Upper lobe of left lung (tissue), 4 donors: Measurements from ENCODE around the gene FBXW5.

Source experiments
- CTCF ChIP-seq, 6 experiments: fragments of 450-650 bp in 4 of 6; fragments of 200-600 bp in 2 of 6; sonication (generic) in 2 of 6; IDR thresholded peaks; one replicate each; pipeline ENCODE4 v1.5.1; 2016 to 2019; ENCODE audit warnings: antibody characterized with exemption in 6 of 6
- POLR2A ChIP-seq, 4 donors: fragments of 450-650 bp; IDR thresholded peaks; one replicate each; pipeline ENCODE4 v1.5.1; 2016 to 2017; ENCODE audit warnings: antibody characterized with exemption in 4 of 4, mild to moderate bottlenecking in 2 of 4

GRCh38 chr9:136937186-136938001, 7.1 kb downstream of the FBXW5 start:
- TF ChIP-seq POLR2A (IDR thresholded peaks at IDR 0.05) (no peak), CTCF (IDR thresholded peaks at IDR 0.05) (no peak)
